CD1c-positive myeloid dendritic cell (primary cell): Measurements from ENCODE around the gene LRRC8C.
"Not testable (repeated sequence)": the region's sequence is repeated elsewhere in the genome, so short reads cannot be mapped to it uniquely, and the experiment has no call there.

Experiments used
- DNase-seq: peaks from one replicate; pipeline ENCODE4 v3.0.0-alpha.2; 2016; ENCODE audit errors: extremely low spot score

Gene LRRC8C

DNA sequence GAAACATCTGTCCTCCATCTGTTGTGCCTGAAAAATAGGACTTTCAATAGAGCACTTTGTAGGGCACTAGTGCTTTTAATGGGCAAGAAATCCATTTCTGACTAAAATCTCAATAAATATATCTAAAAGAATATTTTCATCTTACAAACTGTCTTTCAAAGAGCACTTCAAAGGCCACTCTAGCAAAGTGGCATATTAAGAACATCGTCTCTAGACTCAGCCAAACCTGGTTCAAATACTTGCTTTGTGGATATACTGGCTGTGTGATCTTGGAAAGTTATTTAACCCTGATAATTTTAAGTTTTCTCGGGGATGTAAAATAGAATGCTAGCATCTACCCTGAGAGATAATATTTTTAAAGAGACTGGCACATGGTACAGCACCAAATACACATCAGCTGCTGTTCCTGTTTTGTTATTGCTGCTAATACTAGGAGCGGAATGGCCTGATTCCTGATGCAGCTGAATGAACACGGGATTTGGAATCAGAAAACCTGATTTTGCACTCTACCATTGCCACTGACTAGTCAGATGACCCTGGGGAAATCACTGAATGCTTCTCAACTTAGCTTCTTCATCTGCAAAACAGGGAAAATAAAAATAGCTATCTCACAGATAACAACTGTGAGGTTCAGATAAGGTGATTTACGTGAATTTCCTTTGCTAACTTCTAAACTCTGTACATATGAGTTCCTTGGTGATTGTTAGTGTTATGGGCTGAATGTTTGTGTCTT lies 25.2 kb upstream of the LRRC8C start:
- no peak for DNase-seq

DNA sequence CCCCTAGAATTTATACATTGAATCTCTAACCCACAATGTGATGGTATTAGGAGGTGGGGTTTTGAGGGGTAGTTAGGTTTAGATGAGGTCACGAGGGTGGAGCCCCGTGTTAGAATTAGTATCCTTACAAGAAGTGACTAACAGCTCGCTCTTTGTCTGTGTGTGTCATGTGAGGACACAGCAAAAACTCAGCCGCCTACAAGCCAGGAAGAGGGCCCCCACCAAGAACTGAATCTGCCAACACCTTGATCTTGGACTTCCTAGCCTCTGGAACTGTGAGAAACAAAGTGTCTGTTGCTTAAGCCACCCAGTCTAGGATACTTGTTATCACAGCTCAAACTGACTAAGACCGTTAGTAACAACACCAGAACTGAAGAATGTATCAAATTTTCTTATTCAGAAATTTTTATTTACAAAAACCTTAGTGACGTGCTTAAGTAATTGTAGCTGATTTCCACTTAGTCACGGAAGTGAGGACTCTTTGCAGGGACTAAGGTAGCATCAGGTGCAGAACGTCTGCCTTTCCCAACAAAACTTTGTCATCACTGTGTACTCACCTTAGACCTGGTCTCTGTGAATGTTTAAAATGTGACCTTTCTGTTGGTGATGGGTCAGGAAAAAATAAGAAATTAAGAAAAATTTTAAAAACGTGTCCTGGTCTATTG lies 24.5 kb upstream of the LRRC8C start:
- no peak for DNase-seq

GRCh38 chr1:89608984-89609725 lies 23.8 kb upstream of the LRRC8C start:
- no peak for DNase-seq

DNA sequence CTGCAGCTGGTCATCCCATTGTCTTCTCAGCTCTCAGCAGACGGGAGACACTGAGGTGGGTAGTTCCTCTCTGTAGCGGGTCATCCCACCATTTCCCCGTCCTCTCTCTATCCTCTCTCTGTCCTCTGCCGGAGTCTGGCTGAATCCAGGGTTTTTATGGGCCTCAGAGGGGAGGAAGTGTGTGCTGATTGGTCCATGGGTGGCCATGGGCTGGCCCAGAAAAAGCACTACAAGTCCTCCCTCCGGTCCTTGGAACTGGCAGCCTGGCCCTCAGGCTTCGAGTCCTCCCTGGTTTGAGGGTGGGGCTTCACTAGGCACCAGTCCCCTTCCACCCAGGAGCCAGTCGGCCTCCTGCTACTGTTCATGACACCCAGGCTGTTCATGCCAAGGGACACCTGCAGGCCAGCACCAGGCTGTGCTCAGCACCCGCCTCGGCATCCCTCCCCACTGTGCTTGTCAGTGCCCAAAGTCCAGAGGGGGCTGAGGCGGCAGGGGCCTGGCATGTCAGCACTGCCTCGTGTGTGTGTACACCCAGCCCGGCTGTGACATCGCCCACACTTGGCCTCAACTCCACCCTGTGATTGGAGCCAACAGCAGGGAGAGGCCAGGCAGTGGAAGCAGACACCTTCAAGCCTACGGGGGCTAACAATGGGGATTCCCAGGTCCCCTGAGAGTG lies 23.0 kb upstream of the LRRC8C start:
- no peak for DNase-seq

- no peak for DNase-seq
These were observed 22.4 kb upstream of the LRRC8C start for GRCh38 chr1:89610457-89611011.

- DNase-seq, result no peak
These were observed 21.2 kb upstream of the LRRC8C start for GRCh38 chr1:89611721-89612120.

GRCh38 chr1:89613928-89614327 lies 19.0 kb upstream of the LRRC8C start:
- DNase-seq, result no peak

DNA sequence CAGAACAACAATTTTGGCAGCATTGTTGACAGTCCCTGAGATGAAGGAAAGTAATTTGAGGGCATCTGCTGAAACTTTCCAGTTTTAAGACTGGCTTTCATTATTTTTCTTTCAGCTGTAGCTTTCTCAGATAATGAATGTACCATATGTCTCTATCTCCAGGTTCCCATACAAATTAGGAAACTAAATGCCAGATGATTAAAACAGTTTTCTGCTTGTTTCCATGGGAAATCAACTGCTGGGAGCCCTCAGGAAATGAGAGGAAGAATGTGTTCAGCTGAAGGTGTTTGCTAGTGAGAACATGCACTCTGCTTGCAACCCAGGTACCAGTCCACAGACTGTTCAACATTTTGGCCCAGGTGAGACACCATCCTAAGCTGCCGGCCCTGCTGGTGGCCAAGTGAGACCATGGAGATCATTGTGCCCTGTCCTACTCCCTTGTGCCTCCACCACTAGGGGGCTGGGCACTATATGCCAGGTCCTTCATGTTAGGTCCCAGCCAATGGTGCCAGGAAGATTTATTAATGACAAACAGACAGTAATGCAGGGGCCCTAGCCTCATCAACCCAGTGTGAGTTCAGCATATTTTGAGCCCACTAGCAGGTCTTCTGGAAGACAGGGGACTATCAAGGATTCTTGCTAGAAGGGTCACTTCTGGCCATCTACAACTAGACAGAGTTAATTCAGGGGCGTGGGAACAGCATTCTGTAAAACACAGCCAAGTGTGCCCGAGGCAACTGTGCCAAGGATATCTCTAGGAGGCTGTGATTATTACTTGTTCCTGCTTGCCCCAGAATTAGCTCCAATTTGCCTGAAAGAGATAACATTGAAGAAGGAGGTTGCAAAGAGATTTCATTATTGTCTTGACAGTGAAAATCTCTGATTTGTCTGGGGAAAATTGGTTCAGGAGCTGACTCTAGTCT lies 17.0 kb upstream of the LRRC8C start:
- DNase-seq, result peak; percentile 41

- no peak for DNase-seq
These were observed 15.9 kb upstream of the LRRC8C start for GRCh38 chr1:89616844-89617627.

GRCh38 chr1:89620664-89621063 lies 12.3 kb upstream of the LRRC8C start:
- DNase-seq, result no peak

DNA sequence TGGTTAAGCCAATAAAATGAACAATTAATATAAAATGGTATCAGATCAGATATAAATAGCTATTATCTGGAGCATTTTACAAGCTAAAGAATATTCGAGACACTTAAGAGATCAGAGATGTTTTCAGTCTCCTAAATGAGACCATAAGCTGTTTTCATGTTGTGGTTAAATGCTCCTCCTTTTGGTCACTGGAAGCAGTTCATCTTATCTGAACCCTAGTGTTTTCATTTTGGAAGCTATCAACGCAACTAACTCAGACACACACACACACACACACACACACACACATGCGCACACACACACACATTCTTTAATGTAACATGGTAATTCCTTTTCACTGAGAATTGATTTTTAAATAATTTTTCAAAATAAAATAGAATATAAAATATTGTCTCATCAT lies 10.0 kb upstream of the LRRC8C start:
- DNase-seq, result no peak

- no peak for DNase-seq
These were observed 8.6 kb upstream of the LRRC8C start for GRCh38 chr1:89624314-89624713.

DNA sequence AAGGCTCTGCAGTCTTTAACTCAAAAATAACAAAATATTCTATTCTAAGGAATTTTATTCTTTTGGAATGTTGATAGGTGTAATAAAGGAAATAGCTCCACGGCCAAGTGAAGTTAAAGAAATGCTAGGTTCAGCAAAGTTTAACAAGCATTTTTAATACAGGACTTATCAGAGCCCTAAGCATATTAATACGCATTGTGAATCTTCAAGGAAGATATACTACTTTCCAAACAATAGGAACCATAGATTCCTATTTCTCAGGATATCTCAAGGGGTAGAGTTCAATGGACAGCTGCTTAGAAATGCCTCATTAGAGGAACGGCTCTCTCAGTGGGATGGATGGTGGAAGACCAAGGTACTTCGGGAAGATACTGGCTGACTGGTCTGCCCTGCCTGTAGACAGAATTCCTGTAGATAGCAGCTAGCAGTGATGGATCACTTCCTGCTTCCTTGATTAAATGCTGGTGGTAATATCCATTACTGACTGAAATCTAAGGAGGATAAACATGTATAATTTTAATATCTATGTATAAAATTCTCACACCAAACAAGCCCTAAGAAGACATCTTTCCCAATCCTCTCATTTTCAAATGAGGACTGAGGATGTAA lies 8.1 kb upstream of the LRRC8C start:
- DNase-seq, result no peak

DNA sequence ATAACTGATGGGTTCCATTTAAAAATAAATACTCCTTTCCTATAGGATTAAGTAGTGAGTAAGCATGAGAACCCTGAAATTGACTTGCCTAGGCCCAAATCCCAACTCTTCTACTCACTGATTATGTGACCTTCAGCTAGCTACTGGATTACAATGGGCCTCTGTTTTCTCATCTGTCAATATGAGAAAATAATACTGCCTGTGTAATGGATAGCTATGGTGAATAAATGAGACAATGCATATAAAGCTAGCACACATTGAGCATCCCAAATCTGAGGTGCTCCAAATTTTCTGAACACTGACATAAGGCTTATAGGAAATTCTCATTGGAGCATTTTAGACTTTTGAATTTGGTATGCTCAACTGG lies 5.3 kb upstream of the LRRC8C start:
- no peak for DNase-seq

GRCh38 chr1:89629146-89629545 lies 3.8 kb upstream of the LRRC8C start:
- no peak for DNase-seq

DNA sequence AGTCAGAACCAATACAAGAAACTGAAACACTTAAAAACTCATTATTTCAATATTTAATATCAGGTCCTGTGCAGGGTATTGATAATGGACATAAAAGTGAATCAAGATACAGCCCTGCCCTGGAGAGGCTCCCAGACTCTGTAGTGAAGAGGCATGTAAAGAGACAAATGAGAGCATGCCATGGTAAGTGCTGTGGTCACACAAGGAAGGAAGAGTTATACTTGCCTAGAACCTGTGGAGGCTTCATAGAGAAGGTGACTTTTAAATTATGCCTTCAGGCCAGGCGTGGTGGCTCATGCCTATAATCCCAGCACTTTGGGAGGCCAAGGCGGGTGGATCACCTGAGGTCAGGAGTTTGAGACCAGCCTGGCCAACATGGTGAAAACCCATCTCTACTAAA lies 3.3 kb upstream of the LRRC8C start:
- DNase-seq, result not testable (repeated sequence)

GRCh38 chr1:89630048-89630447 lies 2.9 kb upstream of the LRRC8C start:
- no peak for DNase-seq

DNA sequence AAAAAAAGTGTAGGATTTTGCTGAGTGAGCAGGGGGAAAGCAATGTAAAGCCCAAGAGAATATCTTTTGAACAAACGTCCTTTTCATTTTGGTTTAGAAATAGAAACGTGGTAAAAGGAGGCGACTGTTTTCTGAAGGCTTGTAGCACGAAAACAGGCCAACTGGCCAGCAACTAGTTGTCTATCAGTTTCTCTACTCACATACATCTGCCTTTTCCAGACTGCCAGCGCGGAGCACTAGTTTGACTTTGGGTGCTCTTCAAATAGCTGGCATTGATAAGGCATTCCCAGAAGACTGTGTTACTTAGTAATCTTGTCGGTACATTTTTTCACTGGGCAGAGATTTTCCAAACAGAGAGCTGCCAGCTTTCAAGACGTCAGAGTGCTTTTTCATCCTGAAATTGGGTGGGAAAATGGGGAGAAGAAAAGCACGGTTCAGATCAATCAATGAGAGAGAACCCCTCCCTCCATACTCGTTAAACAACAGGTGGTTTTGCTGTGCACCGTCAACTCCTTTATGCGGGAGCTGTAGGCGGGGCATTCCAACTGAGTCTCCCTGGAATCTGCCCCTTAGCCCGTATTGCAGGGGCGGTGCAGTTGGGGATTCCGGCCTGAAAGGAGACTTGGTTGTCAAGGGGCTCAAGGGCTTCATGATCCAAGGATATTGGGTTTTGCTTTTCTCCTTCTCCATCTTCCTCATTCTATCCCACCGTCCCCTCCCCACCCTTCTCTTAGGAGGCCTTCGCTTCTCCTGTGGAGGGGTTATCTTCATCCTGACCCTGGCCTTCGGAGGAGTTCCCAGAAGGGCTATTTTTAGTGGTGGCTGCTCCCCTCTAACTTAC lies 884 bp upstream of the LRRC8C start:
- no peak for DNase-seq
